Activated gamma-delta T cell (primary cell): ENCODE results near the gene DNAJC2.
"Not testable (repeated sequence)": the region's sequence is repeated elsewhere in the genome, so short reads cannot be mapped to it uniquely, and the experiment has no call there.

Source experiments
- DNase-seq: peaks from one replicate; lab custom pipeline; 2025; lab: John Stamatoyannopoulos, UW

DNAJC2 gene

DNA sequence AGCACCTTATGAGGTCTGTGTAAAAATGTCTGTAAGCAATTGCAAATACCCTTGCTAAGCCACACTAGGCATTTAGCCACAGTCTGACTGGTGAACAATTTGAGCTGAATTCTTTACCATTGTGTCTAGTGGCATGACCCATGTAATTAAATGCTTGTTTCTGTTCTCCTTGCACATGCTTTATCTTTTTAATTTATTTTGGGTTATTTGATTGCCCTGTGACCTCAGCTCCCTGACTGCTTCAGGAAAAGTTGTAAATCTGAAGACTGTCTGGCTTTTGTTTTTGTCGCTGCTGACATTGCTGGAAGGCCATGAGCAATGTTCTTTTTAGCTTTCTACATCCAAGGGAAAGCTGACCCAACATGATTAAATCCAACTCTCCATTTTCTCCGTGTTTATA is 78.3 kb downstream of the DNAJC2 start:
- not testable (repeated sequence) for DNase-seq

DNA sequence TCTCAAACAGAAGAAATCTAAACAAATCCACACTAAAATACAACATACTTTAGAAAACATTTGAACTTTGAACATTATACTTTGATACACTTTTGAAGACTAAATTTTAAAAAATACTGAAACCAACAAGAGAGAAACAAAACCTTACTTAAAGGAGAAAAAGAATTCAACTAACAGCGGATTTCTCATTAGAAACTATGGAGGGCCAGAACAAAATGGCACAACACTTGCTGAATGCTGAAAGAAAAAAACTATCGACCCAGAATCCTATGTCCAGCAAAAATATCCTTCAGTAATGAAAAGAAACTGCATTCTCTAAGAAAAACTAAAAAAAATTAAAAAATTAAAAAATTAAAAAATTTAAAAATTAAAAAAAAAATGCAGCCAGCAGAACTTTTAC is 80.5 kb downstream of the DNAJC2 start:
- DNase-seq, result not testable (repeated sequence)
